HG03025 (cell line): Measurements from ENCODE around the gene KCNIP1.
"Not testable (repeated sequence)": the region's sequence is repeated elsewhere in the genome, so short reads cannot be mapped to it uniquely, and the experiment has no call there.

Experiments
- ATAC-seq: cut with Tn5 transposase; IDR thresholded peaks from one replicate; pipeline ENCODE4 v1.9.1; 2021; ENCODE audit warnings: mild to moderate bottlenecking, moderate library complexity; ENCODE audit not compliant: unreplicated experiment, low FRiP score

KCNIP1 gene

GRCh38 chr5:170758481-170758880, 254.7 kb downstream of the KCNIP1 start:
- ATAC-seq: no peak

GRCh38 chr5:170760113-170760512, 256.3 kb downstream of the KCNIP1 start:
- no peak for ATAC-seq

GRCh38 chr5:170761048-170761707, 257.4 kb downstream of the KCNIP1 start:
- no peak for ATAC-seq

GRCh38 chr5:170761708-170762066, 257.9 kb downstream of the KCNIP1 start:
- ATAC-seq: no peak

GRCh38 chr5:170762298-170762697, 258.5 kb downstream of the KCNIP1 start:
- not testable (repeated sequence) for ATAC-seq

- not testable (repeated sequence) for ATAC-seq
Observed at GRCh38 chr5:170765868-170766267, 262.0 kb downstream of the KCNIP1 start.

- no peak for ATAC-seq
Observed at GRCh38 chr5:170769246-170769645, 265.4 kb downstream of the KCNIP1 start.

GRCh38 chr5:170769898-170770416, 266.1 kb downstream of the KCNIP1 start:
- no peak for ATAC-seq

GRCh38 chr5:170771496-170771895, 267.7 kb downstream of the KCNIP1 start:
- ATAC-seq: no peak

GRCh38 chr5:170773024-170773985, 269.5 kb downstream of the KCNIP1 start:
- no peak for ATAC-seq

GRCh38 chr5:170774831-170775230, 271.0 kb downstream of the KCNIP1 start:
- no peak for ATAC-seq

- ATAC-seq: no peak
Observed at GRCh38 chr5:170781946-170782345, 278.1 kb downstream of the KCNIP1 start.

GRCh38 chr5:170782438-170782837, 278.6 kb downstream of the KCNIP1 start:
- ATAC-seq: no peak

- no peak for ATAC-seq
Observed at GRCh38 chr5:170783498-170784247, 279.9 kb downstream of the KCNIP1 start, which contains the start of gene GABRP. TSS of gene GABRP (plus strand) at chr5:170783725. CDS start at chr5:170788616, 4,891 bp downstream.

- ATAC-seq: no peak
Observed at GRCh38 chr5:170785416-170785815, 281.6 kb downstream of the KCNIP1 start.
